ENCODE results near the gene RPL22.

GRCh38 chr1:6172549-6172948 is 26.8 kb downstream of the RPL22 start:
- TF ChIP-seq POLR2A (IDR thresholded peaks at IDR 0.05; ENCODE audit: low read depth, low read length) (no peak), CTCF (conservative IDR thresholded peaks at IDR 0.05; ENCODE audit: low read depth, low read length) (no peak), RAD21 (IDR thresholded peaks at IDR 0.05; ENCODE audit: low read length) (no peak), BHLHE40 (IDR thresholded peaks at IDR 0.05; ENCODE audit: low read depth, low read length) (no peak), RFX5 (IDR thresholded peaks at IDR 0.05; ENCODE audit: low read depth, low read length) (no peak), MAZ (IDR thresholded peaks at IDR 0.05; ENCODE audit: borderline replicate concordance, low read depth, low read length) (no peak), SMC3 (IDR thresholded peaks at IDR 0.05; ENCODE audit: low read depth, low read length) (no peak), CEBPB (IDR thresholded peaks at IDR 0.05; ENCODE audit: low read depth, low read length) (no peak), MXI1 (IDR thresholded peaks at IDR 0.05; ENCODE audit: borderline replicate concordance, low read depth, low read length) (no peak)

All from IMR-90 (cell line).